Inflammatory macrophage treated with lipopolysaccharide for 1 hour (primary cell): ENCODE data around the gene ATAD3B.
"Not testable (repeated sequence)": the region's sequence is repeated elsewhere in the genome, so short reads cannot be mapped to it uniquely, and the experiment has no call there.

Experiments
- DNase-seq, 2 donors: peaks; one replicate each; pipeline ENCODE4 v3.0.0-alpha.2; 2020 to 2022

The ATAD3B gene

DNA sequence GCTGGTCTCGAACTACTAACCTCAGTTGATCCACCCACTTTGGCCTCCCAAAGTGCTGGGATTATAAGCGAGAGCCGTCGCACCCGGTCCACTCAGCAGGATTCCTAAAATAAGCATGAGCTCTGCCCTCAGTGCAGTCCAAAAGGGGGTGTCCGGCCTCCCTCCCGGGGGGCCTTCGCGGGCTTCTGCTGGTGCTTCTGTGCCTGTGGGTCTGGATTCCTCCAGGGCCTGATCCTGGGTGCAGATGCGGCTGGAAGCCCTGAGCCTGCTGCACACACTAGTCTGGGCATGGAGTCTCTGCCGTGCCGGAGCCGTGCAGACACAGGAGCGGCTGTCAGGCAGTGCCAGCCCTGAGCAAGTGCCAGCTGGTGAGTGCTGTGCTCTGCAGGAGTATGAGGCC, 45.4 kb downstream of the ATAD3B start:
- DNase-seq = not testable (repeated sequence)

DNA sequence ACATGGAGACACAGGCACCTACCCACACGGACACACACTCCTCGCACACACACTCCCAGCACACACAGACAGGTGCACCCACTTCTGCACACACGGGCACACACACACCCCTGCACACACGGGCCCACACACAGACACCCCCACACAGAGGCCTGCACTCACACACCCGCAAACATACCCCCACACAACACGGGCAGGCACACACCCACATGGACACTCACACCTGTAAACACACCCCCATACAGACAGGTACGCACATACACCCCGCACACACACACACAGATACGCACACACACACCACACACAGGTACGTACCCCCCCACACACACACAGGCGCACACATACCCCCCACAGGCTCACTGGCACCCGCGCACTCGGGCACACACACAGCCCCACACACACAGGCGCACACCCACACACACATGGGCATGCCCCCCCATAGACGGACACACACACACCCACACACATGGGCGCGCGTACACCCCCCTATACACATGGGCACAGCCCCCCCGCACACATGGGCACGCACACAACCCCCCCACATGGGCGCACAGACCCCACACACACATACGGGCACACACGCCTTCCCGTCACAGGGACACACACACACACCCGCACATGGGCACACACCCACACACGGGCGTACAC, 46.5 kb downstream of the ATAD3B start:
- DNase-seq = no peak

DNA sequence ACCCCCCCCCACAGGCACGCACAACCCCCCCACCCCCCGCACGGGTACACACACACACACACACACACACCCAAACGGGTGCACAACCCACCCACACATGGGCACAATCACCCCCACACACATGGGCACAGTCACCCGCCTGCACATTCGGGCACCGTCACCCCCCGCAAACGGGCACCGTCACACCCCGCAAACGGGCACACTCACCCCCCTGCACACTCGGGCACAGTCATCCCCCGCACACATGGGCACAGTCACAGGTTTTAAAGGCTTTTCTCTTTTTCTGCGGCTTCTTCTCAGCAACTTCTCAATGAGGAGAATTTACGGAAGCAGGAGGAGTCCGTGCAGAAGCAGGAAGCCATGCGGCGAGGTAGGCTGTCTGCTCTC, 47.0 kb downstream of the ATAD3B start:
- not testable (repeated sequence) for DNase-seq

DNA sequence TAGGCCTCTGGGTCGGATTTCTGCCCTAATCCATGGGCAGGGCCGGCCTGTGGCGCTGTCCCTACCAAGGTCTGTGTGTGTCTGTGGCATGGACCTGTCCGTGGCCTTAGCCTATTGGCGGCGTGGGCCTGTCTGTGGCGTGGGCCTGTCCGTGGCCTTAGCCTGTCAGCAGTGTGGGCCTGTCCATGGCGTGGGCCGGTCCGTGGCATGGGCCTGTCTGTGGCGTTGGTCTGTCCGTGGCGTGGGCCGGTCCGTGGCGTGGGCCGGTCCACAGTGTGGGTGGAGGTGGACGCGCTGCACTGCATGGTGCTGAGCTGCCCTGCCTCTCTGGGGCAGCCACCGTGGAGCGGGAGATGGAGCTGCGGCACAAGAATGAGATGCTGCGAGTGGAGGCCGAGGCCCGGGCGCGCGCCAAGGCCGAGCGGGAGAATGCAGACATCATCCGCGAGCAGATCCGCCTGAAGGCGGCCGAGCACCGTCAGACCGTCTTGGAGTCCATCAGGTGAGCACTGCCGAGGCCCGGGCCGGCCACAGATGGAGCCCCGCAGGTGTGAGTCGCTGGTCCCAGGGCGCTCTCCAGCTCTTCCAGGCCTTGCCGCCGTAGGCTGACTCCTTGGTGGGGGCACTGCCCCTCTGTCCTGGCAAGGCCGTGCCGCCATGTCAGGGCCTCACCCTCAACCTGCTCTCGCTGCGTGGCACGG, 48.4 kb downstream of the ATAD3B start:
- DNase-seq = not testable (repeated sequence)

DNA sequence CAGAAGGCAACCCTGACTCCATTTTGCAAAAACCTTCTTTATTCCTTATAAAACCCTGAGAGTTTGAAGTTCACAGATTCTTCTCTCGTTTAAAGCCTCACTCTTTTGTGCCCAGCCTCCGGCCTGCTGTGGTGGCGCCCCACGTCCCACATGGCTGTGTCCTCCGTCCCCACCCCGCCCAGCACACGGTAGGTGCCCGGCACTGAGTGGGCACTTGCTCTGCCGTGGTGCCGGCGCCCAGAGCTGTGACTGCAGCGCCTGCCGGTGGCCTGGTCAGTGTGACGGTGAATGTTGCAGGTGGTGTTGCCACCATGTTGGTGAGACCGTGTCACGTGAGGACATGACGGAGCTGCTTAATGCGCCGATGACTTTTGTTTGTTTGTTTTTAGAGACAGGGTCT, 49.8 kb downstream of the ATAD3B start:
- DNase-seq = no peak

DNA sequence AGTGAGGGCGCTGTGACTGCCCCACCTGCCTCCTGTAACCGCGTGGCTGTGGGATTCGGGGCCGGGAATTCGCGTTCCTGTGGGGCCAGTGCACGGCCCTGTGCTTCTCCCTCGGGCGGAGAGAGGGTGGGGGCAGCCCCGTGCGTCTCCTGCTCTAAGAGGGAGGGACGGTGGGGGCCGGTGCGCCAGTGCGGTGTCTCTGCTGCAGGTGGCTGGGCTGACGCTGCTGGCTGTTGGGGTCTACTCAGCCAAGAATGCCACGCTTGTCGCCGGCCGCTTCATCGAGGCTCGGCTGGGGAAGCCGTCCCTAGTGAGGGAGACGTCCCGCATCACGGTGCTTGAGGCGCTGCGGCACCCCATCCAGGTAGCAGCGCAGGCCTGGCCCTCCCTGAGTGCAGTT, 51.0 kb downstream of the ATAD3B start:
- DNase-seq = not testable (repeated sequence)

DNA sequence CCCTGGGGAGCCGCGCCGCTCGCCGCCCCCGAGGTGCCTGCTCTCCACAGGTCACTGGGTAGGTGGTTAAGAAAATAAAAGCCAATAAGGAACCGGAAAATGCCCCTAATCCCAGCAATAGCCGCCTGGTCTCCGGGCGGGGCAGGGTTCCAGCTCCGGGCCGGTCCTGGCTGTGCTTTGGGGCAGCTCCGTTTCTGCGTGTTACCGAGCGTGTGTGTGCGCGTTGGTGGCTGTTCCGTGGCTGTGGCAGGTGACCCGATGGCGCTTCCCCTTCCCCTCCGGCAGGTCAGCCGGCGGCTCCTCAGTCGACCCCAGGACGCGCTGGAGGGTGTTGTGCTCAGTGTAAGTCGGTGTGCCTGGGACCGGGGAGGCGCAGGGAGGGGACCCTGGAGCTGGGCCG, 51.7 kb downstream of the ATAD3B start:
- not testable (repeated sequence) for DNase-seq

DNA sequence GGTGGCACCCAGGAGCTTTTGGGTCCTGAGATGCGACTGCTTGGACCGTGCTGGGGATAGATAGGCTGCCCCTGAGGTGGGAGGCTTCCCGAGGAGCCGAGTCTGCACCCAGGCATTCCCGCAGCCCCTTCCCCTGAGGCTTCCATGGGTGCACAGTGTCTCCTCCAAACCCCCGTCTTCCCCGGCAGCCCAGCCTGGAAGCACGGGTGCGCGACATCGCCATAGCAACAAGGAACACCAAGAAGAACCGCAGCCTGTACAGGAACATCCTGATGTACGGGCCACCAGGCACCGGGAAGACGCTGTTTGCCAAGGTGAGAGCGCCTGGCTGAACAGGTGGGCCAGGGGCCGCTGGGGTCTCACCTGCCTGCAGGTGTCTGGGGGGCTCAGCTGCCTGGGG, 52.1 kb downstream of the ATAD3B start:
- DNase-seq = not testable (repeated sequence)

DNA sequence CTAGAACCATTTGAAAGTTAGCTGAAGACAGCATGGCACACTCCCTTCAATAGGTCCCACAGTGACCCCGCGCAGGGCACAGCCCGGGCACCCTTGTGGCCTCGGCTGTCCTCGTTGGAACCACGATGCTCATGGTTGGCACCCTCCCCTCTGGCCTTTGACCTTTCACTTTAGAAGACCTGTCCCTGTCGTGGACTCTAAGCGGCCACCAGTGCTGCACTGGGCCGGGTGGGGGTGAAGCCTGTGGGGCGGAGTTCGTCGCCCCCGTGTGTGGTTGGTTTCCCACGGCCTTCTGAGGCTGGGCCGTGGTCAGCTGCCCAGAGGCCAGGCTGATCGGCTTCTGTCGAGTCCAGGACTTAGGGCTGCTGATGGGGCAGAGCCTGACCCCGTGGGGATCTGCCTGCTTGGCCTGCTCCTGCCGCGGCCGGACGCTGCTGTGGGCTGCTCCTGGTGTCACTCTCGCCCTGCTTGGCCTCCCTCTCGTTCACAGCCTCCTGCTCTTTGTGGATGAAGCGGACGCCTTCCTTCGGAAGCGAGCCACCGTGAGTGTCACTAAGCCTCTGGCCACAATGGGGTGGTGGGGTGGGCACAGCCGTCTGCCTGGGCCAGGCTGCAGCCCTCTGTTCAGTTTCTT, 53.3 kb downstream of the ATAD3B start:
- not testable (repeated sequence) for DNase-seq

DNA sequence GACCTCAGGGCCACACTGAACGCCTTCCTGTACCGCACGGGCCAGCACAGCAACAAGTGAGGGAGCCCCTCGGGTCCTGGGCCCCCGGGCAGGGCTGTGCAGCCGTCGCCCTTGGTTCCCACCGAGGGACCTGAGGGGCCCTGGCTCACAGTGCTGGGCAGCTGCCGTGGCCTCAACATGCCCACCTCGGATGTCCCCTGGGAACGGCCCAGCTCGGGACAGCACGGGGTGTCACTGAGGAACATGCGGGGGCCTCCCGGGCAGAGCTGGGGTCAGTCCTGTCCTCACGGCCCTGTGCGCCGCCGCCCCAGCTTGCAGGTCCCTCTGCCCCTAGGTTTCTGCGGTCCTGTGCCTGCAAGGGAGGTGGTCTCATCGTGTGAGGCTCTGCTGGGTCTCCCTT, 54.9 kb downstream of the ATAD3B start:
- not testable (repeated sequence) for DNase-seq

DNA sequence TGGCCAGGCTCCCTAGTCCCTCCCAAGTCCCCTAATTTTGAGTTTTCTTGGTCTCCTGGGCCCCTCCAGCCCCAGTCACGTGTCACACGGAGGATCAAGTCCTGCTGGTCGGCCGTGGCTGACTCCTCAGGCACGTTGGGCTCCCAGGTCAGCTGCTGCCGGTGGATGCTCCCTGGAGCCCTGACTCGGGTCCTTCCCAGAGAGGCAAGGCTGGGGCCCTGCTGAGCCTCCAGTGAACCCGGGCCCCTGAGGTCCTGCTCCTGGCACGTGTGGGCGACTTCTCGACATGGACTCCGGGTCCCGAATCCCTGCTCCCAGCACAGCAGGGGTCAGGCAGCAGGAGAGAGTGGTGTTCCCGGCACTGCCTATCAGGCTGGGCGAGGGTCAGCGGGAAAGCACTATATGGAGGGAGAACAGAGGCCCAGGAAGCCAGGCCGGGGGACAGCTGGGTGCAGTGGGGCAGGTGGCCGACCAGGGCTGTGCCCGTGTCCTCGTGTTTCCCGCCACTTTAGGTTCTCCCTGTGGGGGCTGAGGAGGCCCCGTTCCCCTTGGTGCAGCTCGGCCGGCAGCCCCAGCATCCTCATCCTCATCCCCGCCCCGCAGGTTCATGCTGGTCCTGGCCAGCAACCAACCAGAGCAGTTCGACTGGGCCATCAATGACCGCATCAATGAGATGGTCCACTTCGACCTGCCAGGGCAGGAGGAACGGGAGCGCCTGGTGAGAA, 55.7 kb downstream of the ATAD3B start:
- no peak for DNase-seq

DNA sequence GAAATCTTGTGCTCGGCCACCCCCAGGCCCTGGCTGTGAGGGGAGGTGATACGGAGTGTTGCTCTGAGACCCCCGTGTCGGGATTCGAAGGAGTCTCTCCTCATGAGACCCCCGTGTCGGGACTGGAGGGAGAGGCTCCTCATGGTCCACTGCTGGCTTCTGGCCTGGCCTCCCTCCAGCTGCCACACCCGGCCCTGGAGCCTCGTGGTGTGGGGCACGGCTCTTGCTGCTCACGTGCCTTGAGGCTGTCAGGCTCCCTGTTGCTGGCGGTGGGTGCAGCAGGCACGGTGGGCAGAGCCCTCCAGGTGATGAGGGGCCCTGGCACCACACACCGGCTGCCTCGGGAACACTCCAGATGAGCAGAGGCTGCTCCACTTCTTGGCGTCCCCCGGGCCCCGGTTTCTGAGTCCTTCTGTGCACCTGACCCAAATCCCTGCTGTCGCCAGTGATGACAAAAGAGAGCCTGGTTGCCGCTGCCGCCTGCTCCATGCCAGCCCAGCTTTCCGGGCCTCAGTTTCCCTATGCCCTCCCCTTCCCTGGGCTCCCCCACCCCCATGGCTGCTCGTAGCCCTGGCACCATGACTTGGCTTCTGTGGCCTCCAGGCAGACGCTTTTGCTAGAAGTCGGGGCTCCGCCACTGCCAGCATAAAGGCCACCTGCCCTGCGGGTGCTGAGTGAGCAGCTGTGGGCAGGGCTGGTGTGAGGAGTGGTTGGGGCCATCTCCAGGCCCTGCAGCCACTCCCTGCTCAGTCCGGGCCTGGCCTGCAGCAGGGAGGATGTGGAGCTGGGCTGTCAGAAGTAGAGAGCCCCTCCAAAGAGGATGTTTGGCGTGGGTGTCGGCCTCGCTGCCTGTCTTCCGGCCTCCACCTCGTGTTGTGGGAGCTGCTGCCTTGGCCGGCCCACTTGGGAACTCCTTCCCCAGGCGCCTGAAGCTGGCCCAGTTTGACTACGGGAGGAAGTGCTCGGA, 57.0 kb downstream of the ATAD3B start:
- no peak for DNase-seq

DNA sequence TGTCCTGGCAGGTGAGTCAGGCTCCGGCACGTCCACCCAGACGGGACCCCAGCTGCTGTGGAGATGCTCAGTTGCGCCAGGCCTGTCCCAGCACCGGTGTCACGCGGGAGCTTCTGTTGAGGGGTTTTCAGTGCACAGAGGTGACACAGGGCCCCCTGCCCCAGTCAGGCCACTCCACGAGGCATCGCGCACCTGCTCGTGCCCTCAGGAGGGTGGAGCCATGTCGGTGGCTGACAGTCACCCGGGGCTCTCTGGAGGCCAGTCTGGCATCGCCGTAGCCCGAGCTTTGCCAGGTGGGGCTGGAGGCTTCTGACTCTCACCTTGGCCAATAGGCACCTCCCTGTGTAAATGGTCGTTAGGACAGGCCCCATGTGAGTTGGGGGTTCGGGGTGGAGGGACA, 57.8 kb downstream of the ATAD3B start:
- no peak for DNase-seq

DNA sequence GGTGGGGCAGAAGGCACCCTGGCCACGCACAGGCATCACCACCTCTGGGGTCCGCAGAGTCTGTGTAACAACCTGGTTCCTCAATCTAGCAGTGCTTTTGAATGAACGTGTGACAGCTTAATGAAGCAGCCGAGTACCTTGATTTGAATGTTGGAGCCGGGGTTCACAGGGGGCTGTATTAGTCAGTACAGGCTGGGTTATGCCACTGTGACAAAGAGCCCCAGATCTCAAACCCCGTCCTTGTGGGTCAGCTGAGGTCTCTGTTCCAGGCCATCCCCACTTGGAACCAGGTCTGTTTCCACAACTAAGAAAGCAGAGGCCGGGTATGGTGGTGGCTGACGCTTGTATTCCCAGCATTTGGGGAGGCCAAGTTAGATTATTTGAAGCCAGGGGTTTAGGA, 58.4 kb downstream of the ATAD3B start:
- DNase-seq = no peak

DNA sequence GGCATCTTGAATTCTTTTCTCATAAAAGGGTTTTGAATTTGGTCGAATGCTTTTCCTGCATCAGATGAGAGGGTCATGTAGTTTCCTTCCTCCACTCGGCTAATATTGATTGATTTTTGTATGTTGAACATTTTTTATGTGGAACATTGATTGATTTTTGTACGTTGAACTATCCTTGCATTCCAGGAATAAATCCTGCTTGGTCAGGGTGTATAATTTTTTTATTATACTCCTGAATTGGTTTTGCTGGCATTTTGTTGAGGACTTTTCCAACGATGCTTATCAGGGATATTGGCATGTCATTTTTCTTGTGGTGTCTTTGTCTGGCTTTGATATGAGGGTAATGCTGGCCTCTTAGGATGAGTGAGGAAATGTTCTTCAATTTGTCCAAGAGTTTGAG, 60.4 kb downstream of the ATAD3B start:
- no peak for DNase-seq

DNA sequence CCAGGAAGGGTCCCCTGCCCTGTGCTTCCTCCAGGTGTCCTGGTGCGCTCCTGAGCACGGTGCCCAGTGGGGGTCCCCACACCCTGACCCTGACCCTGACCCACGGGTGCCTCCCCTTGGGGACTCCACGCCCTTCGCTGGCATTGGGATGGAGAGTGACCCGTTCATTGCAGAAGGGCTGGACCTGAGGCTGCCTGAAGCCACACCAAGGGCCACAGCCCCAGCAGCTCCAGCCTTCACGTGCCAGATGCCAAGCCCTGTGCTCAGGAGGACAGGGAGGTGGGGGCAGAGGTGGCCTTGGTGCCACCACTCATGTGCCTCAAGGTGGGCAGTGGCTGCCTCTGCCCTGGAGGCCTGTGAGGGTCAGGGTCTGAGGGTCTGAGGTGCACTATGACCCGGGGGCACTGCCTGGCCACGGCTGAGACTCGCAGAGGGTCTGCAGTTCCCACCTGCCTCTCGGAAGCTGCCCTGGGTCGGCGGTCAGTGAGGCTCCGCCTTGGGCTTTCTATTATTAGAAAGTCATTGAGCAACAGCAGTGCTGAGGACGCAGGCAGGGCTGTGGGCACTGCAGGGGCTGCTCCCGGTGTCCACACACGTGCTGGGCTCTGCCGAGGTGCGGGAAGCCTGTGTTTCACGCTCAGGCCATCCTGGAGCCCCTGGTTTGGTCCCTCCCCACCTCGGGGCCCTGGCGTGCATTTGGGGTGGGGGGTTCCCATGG, 61.8 kb downstream of the ATAD3B start:
- DNase-seq = not testable (repeated sequence)

DNA sequence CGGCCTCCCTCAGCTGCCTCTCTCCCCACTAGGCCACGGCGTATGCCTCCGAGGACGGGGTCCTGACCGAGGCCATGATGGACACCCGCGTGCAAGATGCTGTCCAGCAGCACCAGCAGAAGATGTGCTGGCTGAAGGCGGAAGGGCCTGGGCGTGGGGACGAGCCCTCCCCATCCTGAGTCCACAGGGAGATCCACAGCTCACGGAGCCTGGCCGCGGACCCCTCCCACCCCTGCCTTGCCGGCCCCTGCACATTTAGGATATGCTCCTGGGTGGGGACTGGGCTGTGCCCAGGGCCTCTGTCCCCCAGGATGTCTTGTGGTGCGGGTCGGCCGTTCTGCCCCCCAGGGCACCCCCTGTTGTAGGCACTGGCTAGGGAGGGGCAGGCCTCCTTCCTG, 62.3 kb downstream of the ATAD3B start:
- not testable (repeated sequence) for DNase-seq

DNA sequence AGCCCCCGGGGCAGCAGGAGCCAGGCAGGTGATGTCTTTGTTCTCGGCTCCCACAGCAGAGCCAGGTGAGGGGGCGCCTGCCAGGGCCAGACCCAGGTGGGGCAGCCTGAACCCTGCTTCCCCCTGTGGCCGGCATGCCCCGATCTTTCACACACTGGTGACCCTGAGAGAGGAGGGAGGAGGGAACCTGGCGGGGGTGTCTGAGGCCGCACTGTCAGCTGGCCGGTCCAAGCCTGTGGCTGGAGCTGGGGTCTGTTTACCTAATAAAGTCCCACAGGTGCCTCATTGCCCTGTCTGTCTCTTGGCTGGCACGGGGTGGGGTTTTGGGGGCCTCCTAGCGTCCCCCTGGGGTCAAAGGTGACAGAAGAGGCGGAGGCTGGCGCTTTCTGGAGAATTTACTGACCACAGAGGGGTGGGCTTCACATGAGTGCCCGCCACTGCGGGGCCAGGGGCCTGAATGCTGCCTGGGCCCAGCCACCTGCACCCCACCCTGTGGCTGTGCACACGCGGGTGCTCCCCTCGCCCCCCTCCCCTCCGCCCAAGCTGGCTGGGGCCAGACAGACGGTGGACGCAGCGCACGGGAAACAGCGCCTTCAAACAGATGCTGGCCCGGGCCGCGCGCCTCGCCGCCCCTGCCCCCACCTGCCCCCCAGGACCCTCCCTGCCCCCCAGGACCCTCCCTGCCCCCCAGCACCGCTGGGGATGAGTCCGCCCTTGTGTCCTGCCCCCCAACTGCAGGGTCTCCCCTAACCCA, 63.0 kb downstream of the ATAD3B start:
- no peak for DNase-seq

DNA sequence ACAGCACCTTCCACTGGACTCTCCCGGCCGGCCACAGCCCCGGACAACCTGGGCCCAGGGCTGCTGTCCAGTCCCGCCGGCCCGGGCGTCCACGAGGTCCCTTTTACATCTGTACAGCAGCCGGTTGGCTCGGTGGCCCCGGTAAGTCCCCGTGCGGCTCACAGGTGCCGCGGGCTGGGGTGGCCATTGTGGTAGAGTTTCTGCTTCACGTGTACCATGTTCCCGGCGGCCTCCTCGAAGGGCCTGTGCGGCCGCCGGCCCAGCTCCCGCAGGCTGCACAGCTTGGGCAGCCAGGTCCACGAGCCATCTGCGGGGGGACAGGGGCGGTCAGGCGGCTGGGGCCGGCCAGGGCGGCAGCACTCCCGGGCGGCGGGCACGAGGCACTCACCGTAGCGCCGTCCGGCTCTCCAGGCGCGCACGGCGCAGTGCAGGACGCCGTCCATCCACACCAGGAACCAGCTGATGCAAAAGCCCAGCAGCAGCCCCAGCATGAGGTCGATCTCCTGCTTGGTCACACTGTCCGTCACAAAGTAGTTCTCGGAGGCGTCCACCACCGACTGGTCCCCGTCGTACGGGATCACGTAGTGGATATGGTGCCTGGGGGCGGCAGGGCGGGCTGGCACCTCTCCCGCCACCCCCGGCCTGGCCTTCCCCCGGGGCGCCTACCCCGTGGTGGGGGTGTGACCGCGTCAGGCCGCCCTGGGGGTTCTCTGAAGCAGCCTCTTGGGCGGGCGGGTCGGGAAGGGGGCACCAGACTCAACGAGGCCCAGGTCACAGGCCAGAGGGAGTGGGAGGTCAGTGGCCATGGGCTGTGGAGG, 63.8 kb downstream of the ATAD3B start:
- DNase-seq = no peak
